Measurements from ENCODE around the gene P2RX7. TPM values are rescaled to one million over a fixed set of nuclear protein-coding genes. Genes with fewer than 3 reads are reported as not detected.

P2RX7 gene
- total and polyA plus RNA-seq, 2 donors = 2.0 to 4.0 TPM

GRCh38 chr12:121116318-121117225 is 16.1 kb upstream of the P2RX7 start:
- no peak overlapping the region for H3K27ac ChIP-seq (ENCODE audit: low read depth)
- no peaks in the 10 kb centered on the region for H3K4me1 ChIP-seq (ENCODE audit: insufficient read depth)
- no peak overlapping the region for H3K4me3 ChIP-seq (ENCODE audit: low read depth, low read length)
- DNase-seq (ENCODE audit: extremely low spot score) = no peak
- WGBS = 72% methylated on average over 4 of the region's 4 CpGs
- H3K36me3 ChIP-seq (ENCODE audit: insufficient read depth) = no peaks in the 10 kb centered on the region

- WGBS = 87% methylated on average over 4 of the region's 4 CpGs
- H3K4me1 ChIP-seq (ENCODE audit: insufficient read depth) = no peaks in the 10 kb centered on the region
- no peak overlapping the region for H3K27ac ChIP-seq (ENCODE audit: low read depth)
- no peaks in the 10 kb centered on the region for H3K36me3 ChIP-seq (ENCODE audit: insufficient read depth)
- no peak for DNase-seq (ENCODE audit: extremely low spot score)
- H3K4me3 ChIP-seq (ENCODE audit: low read depth, low read length) = no peak overlapping the region
Measured at GRCh38 chr12:121117226-121117777, 15.4 kb upstream of the P2RX7 start.

- H3K4me3 ChIP-seq (ENCODE audit: low read depth, low read length) = no peak overlapping the region
- H3K4me1 ChIP-seq (ENCODE audit: insufficient read depth) = no peaks in the 10 kb centered on the region
- 56% methylated on average over 6 of the region's 6 CpGs for WGBS
- no peak overlapping the region for H3K27ac ChIP-seq (ENCODE audit: low read depth)
- no peaks in the 10 kb centered on the region for H3K36me3 ChIP-seq (ENCODE audit: insufficient read depth)
- DNase-seq (ENCODE audit: extremely low spot score) = no peak
Measured at GRCh38 chr12:121120323-121120722, 12.4 kb upstream of the P2RX7 start.

GRCh38 chr12:121120989-121121755 is 11.5 kb upstream of the P2RX7 start:
- Histone ChIP-seq H3K36me3 (ENCODE audit: insufficient read depth) (no peaks in the 10 kb centered on the region), H3K4me1 (ENCODE audit: insufficient read depth) (no peaks in the 10 kb centered on the region), H3K27ac (ENCODE audit: low read depth) (no peak overlapping the region), H3K4me3 (ENCODE audit: low read depth, low read length) (no peak overlapping the region)
- 74% methylated on average over 8 of the region's 8 CpGs for WGBS
- DNase-seq (ENCODE audit: extremely low spot score) = no peak

- H3K4me3 ChIP-seq (ENCODE audit: low read depth, low read length) = no peak overlapping the region
- no peaks in the 10 kb centered on the region for H3K4me1 ChIP-seq (ENCODE audit: insufficient read depth)
- no peaks in the 10 kb centered on the region for H3K36me3 ChIP-seq (ENCODE audit: insufficient read depth)
- WGBS = 82% methylated on average over 4 of the region's 4 CpGs
- no peak overlapping the region for H3K27ac ChIP-seq (ENCODE audit: low read depth)
- no peak for DNase-seq (ENCODE audit: extremely low spot score)
Measured at GRCh38 chr12:121121805-121122204, 10.9 kb upstream of the P2RX7 start.

- DNase-seq (ENCODE audit: extremely low spot score) = no peak
- Histone ChIP-seq H3K27ac (ENCODE audit: low read depth) (no peak overlapping the region), H3K4me3 (ENCODE audit: low read depth, low read length) (no peak overlapping the region), H3K4me1 (ENCODE audit: insufficient read depth) (no peaks in the 10 kb centered on the region), H3K36me3 (ENCODE audit: insufficient read depth) (no peaks in the 10 kb centered on the region)
- WGBS = 86% methylated on average over 2 of the region's 2 CpGs
Measured at GRCh38 chr12:121123488-121123887, 9.2 kb upstream of the P2RX7 start.

GRCh38 chr12:121124402-121125109 is 8.1 kb upstream of the P2RX7 start:
- 81% methylated on average over 4 of the region's 4 CpGs for WGBS
- no peaks in the 10 kb centered on the region for H3K36me3 ChIP-seq (ENCODE audit: insufficient read depth)
- H3K4me1 ChIP-seq (ENCODE audit: insufficient read depth) = no peaks in the 10 kb centered on the region
- no peak for DNase-seq (ENCODE audit: extremely low spot score)
- H3K4me3 ChIP-seq (ENCODE audit: low read depth, low read length) = no peak overlapping the region
- H3K27ac ChIP-seq (ENCODE audit: low read depth) = no peak overlapping the region

- 67% methylated on average over 3 of the region's 3 CpGs for WGBS
- no peak overlapping the region for H3K27ac ChIP-seq (ENCODE audit: low read depth)
- H3K36me3 ChIP-seq (ENCODE audit: insufficient read depth) = no peaks in the 10 kb centered on the region
- no peak overlapping the region for H3K4me3 ChIP-seq (ENCODE audit: low read depth, low read length)
- H3K4me1 ChIP-seq (ENCODE audit: insufficient read depth) = no peaks in the 10 kb centered on the region
- DNase-seq (ENCODE audit: extremely low spot score) = no peak
Measured at GRCh38 chr12:121127501-121127900, 5.2 kb upstream of the P2RX7 start.

- 16% methylated on average over 11 of the region's 11 CpGs for WGBS
- Histone ChIP-seq H3K4me3 (ENCODE audit: low read depth, low read length) (no peak overlapping the region), H3K36me3 (ENCODE audit: insufficient read depth) (no peaks in the 10 kb centered on the region), H3K4me1 (ENCODE audit: insufficient read depth) (no peaks in the 10 kb centered on the region), H3K27ac (ENCODE audit: low read depth) (no peak overlapping the region)
- DNase-seq (ENCODE audit: extremely low spot score) = peak; percentile 23
Measured at GRCh38 chr12:121128908-121129810, 3.5 kb upstream of the P2RX7 start.

- WGBS = 94% methylated on average over 4 of the region's 4 CpGs
- no peak overlapping the region for H3K4me3 ChIP-seq (ENCODE audit: low read depth, low read length)
Measured at GRCh38 chr12:121129811-121130147, 2.9 kb upstream of the P2RX7 start.

GRCh38 chr12:121130866-121131373 is 1.8 kb upstream of the P2RX7 start:
- H3K4me3 ChIP-seq (ENCODE audit: low read depth, low read length) = no peak overlapping the region
- 79% methylated on average over 6 of the region's 6 CpGs for WGBS
- H3K27ac ChIP-seq (ENCODE audit: low read depth) = no peak overlapping the region
- DNase-seq (ENCODE audit: extremely low spot score) = no peak
- H3K36me3 ChIP-seq (ENCODE audit: insufficient read depth) = no peaks in the 10 kb centered on the region
- no peaks in the 10 kb centered on the region for H3K4me1 ChIP-seq (ENCODE audit: insufficient read depth)

More at GRCh38 chr12:121129811-121130147, 2.9 kb upstream of the P2RX7 start:
- DNase-seq (ENCODE audit: extremely low spot score) = no peak
- H3K36me3 ChIP-seq (ENCODE audit: insufficient read depth) = no peaks in the 10 kb centered on the region
- no peaks in the 10 kb centered on the region for H3K4me1 ChIP-seq (ENCODE audit: insufficient read depth)
- no peak overlapping the region for H3K27ac ChIP-seq (ENCODE audit: low read depth)

- no peak overlapping the region for H3K27ac ChIP-seq (ENCODE audit: low read depth)
- DNase-seq (ENCODE audit: extremely low spot score) = peak; percentile 1
- no peaks in the 10 kb centered on the region for H3K4me1 ChIP-seq (ENCODE audit: insufficient read depth)
- 75% methylated on average over 4 of the region's 4 CpGs for WGBS
- no peak overlapping the region for H3K4me3 ChIP-seq (ENCODE audit: low read depth, low read length)
- H3K36me3 ChIP-seq (ENCODE audit: insufficient read depth) = no peaks in the 10 kb centered on the region
Measured at GRCh38 chr12:121131941-121132341, 735 bp upstream of the P2RX7 start.

Data from urinary bladder (tissue), 4 donors.